Endothelial cell (in vitro differentiated cells): ENCODE data around the gene SF3B5. TPM values are rescaled to one million over a fixed set of nuclear protein-coding genes. Genes with fewer than 3 reads are reported as not detected.

ENCODE experiments used
- DNase-seq: peaks from one replicate; pipeline ENCODE4 v3.0.0; 2021; ENCODE audit warnings: low spot score
- H3K27ac Mint-ChIP-seq: one replicate; pipeline ENCODE4 v1.8.0; 2021; ENCODE audit warnings: mixed read lengths, inconsistent platforms; ENCODE audit not compliant: unreplicated experiment
- H3K27me3 Mint-ChIP-seq: one replicate; pipeline ENCODE4 v1.8.0; 2021; ENCODE audit warnings: mild to moderate bottlenecking, moderate library complexity, mixed read lengths, inconsistent platforms; ENCODE audit not compliant: unreplicated experiment
- H3K36me3 Mint-ChIP-seq: one replicate; pipeline ENCODE4 v1.8.0; 2021; ENCODE audit warnings: mild to moderate bottlenecking, low read depth, mixed read lengths, inconsistent platforms; ENCODE audit not compliant: unreplicated experiment
- H3K4me1 Mint-ChIP-seq: one replicate; pipeline ENCODE4 v1.8.0; 2021; ENCODE audit warnings: mild to moderate bottlenecking, mixed read lengths, inconsistent platforms; ENCODE audit not compliant: unreplicated experiment
- H3K4me3 Mint-ChIP-seq: one replicate; pipeline ENCODE4 v1.8.0; 2021; ENCODE audit warnings: mild to moderate bottlenecking, mixed read lengths, inconsistent platforms; ENCODE audit not compliant: unreplicated experiment
- H3K9me3 Mint-ChIP-seq: one replicate; pipeline ENCODE4 v1.8.0; 2021; ENCODE audit warnings: mixed read lengths, inconsistent platforms; ENCODE audit not compliant: unreplicated experiment
- CTCF ChIP-seq: fragments of 200-600 bp; sonication (generic); IDR thresholded peaks from one replicate; pipeline ENCODE4 v1.5.0; 2021; ENCODE audit warnings: antibody characterized with exemption; ENCODE audit not compliant: unreplicated experiment
- total RNA-seq: library from RNA; stranded (reverse); fragmentation: NEBNext Ultra II Directional; extraction: Animal tissue kit (Norgen Biotek cat#: 25700); gene quantifications from one replicate; pipeline ENCODE4 v1.2.1, GENCODE V29; 2021; ENCODE audit not compliant: unreplicated experiment

The SF3B5 gene
- total RNA-seq, 1 donor from 2014 or later: 113 TPM

DNA sequence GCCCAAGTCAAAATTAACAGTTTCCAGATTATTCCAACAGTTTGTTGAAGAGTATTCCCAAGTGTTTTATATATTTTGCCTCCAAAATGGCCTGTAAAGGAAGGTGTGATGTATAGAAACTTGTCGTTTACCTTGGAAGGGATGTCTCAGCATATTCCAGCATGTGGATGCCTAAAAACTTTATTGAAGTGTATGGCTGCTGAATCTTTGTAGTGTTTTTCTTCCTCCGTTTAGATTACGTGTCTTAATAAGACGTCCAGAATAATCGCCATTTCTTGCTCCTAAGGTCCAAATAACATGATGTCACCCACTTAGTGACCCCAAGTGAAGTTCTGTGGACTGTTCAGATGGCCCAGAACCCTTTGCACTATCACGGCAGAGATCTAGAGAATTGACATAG is 18.0 kb upstream of the SF3B5 start:
- Mint-ChIP-seq H3K27ac (no peak overlapping the region), H3K9me3 (no peaks in the 10 kb centered on the region), H3K27me3 (no peaks in the 10 kb centered on the region), H3K36me3 (no peaks in the 10 kb centered on the region), H3K4me1 (no peaks in the 10 kb centered on the region), H3K4me3 (no peak overlapping the region)
- DNase-seq: no peak
- TF ChIP-seq CTCF: no peak

DNA sequence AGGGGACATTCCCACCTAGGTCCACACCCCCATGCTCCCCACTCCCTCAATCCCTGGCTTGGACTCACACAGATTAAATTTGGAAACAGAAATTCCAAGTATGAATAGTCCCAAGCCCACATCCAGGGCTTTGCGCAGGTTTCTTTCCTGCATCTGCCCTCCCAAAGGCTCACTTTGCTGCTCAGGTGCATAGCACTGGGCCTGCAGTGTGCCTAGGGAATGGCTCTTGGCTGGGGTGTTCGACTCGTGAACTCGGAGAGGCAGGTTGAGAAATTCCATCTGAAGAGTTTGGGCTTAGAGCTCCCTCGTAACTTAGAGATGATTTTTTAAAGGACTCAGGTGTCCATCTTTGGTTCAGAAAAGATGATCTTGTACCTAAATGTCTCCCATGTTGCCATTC is 14.8 kb upstream of the SF3B5 start:
- H3K9me3 Mint-ChIP-seq: no peaks in the 10 kb centered on the region
- H3K27ac Mint-ChIP-seq: no peak overlapping the region
- TF ChIP-seq CTCF: no peak
- no peaks in the 10 kb centered on the region for H3K27me3 Mint-ChIP-seq
- DNase-seq: no peak
- no peaks in the 10 kb centered on the region for H3K36me3 Mint-ChIP-seq
- H3K4me3 Mint-ChIP-seq: no peak overlapping the region
- H3K4me1 Mint-ChIP-seq: no peaks in the 10 kb centered on the region

DNA sequence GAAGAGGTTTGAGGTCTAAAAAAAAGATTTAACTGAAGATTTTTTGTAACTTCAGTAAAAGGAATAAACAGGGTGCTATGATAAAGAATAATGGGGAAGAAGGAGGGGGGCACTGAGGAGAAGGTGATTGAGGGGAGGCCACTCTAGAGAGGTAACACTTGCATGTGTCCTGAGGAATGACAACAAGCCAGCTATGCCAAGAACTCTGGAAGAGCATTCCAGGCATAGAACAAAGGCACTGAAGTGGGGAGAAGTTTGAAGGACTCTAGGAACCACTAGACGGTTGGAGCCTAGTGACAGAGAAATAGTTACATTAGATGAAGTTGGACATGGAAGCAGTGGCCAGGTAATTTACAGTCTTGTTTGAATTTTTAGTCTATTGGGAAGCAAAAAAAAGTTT is 10.8 kb upstream of the SF3B5 start:
- Mint-ChIP-seq H3K27ac (no peak overlapping the region), H3K4me1 (no peaks in the 10 kb centered on the region), H3K9me3 (no peaks in the 10 kb centered on the region), H3K36me3 (no peaks in the 10 kb centered on the region), H3K27me3 (no peaks in the 10 kb centered on the region), H3K4me3 (no peak overlapping the region)
- TF ChIP-seq CTCF: no peak
- DNase-seq: no peak

GRCh38 chr6:144104898-144105487 is 9.6 kb upstream of the SF3B5 start:
- no peaks in the 10 kb centered on the region for H3K36me3 Mint-ChIP-seq

More at GRCh38 chr6:144104898-144105487, 9.6 kb upstream of the SF3B5 start:
- Mint-ChIP-seq H3K27me3 (no peaks in the 10 kb centered on the region), H3K27ac (no peak overlapping the region), H3K4me3 (no peak overlapping the region), H3K4me1 (no peaks in the 10 kb centered on the region), H3K9me3 (no peaks in the 10 kb centered on the region)
- peak; percentile 66 for TF ChIP-seq CTCF
- DNase-seq: peak; percentile 49
